HAP-1 (cell line): ENCODE measurements around the gene RPL6.
A peak's percentile ranks its signal among the peaks of the same experiment; 100 is the strongest.

Experiments
- DNase-seq, 2 experiments: peaks; one replicate each; pipeline ENCODE4 v3.0.0-alpha.2; 2016 to 2020; ENCODE audit warnings: low spot score in 2 of 2
- H3K27me3 ChIP-seq: fragments of 250-450 bp; sonication (Bioruptor Pico); 2 replicates; pipeline ENCODE4 v1.5.1; 2020; ENCODE audit warnings: low read depth, mild to moderate bottlenecking, moderate library complexity
- H3K36me3 ChIP-seq: fragments of 250-450 bp; sonication (Bioruptor Pico); replicated peaks from 2 replicates; pipeline ENCODE4 v1.5.1; 2020; ENCODE audit warnings: mild to moderate bottlenecking
- H3K4me1 ChIP-seq: fragments of 250-450 bp; sonication (Bioruptor Pico); 2 replicates; pipeline ENCODE4 v1.5.1; 2020; ENCODE audit warnings: mild to moderate bottlenecking
- H3K4me3 ChIP-seq: fragments of 250-450 bp; sonication (Bioruptor Pico); 2 replicates; pipeline ENCODE4 v1.5.1; 2020; ENCODE audit warnings: mild to moderate bottlenecking, moderate library complexity
- H3K9me3 ChIP-seq: fragments of 250-450 bp; sonication (Bioruptor Pico); 2 replicates; pipeline ENCODE4 v1.5.1; 2020; ENCODE audit warnings: mild to moderate bottlenecking, moderate library complexity
- in situ Hi-C: fragments of 300-500 bp; cut with MboI; formaldehyde crosslinking; loops from 3 replicates; pipeline ENCODE4 v1.14.3; 2020; ENCODE audit warnings: low sequenced_read_pairs, inconsistent platforms, mixed read lengths

RPL6 gene

DNA sequence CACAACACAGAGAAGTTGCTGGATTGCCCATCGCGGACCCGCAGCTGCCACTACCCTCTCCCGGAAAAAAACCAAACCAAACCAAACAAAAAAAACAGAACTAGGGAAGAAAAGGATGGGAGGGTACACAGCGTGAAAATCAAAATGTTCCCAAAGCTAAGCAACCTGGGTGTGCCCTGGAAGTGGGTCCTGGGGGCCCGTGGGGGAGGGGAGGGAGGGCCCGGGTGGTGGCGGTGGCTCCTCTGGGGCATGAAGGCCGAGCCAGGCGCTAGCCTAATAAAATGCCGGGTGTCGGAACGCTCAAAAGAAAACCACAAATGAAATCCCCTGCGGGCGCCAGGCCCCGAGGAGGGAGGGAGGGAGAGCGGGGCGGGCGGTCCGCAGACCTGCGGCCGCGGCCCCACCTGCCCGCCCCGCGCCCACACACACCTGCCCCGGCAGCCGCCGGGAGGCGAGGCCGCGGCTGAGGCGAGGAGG lies 28.0 kb downstream of the RPL6 start:
- in situ Hi-C loops: loop anchor here (5.0 to 25.0 kb wide), 2 partner anchors 174 to 444 kb away; no protein-coding TSS in a partner anchor
- Histone ChIP-seq H3K36me3 (no peaks in the 10 kb centered on the region; the same call in 1 of the 2 replicates), H3K4me3 (peak overlapping the region; percentile 51), H3K27me3 (no peaks in the 10 kb centered on the region), H3K4me1 (peaks cover 14% of the 10 kb centered on the region), H3K9me3 (no peaks in the 10 kb centered on the region)
- DNase-seq: peak; percentile 40 to 75

DNA sequence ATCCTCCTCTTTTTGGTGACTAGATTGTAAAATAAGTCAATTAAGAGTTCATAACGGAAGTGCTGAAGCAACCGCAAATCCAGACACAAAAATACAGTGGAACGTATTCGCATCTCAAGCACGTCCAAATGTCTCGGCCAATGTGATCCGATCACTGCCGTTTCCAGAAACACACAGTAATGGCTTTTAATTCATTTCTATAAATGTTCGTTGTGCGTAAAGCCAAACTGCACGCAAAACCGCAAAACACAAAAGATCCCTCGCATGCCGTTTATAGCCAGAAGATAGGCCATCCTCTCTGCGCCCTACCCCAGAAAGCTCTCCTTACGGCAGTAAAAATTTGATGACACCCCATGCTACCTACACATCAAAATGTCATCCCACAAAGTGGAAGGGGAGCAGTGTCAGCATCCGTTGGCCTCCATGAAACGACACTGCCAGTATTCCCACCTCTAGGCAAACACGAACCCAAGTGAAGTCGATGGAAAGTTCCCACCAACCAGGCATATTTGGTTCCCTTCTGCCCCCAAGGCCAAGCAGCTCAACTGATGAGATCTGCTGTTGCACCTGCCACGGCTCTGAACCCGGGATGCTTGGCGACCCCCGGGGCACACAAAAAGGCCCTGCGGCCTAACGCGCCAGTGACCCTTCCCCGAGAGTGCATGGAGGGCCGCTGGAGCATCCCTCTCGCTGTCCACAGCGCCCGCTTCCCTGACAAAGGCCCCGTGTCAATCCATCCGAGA lies 28.6 kb downstream of the RPL6 start:
- no peaks in the 10 kb centered on the region for H3K27me3 ChIP-seq
- peak overlapping the region; percentile 51 for H3K4me3 ChIP-seq
- H3K4me1 ChIP-seq: peaks cover 14% of the 10 kb centered on the region
- no peaks in the 10 kb centered on the region for H3K9me3 ChIP-seq
- H3K36me3 ChIP-seq: no peaks in the 10 kb centered on the region; the same call in 1 of the 2 replicates
- peak in 1 of 2 experiments; percentile 41 for DNase-seq
- in situ Hi-C loops: loop anchor here (5.0 to 25.0 kb wide), 2 partner anchors 174 to 444 kb away; no protein-coding TSS in a partner anchor

DNA sequence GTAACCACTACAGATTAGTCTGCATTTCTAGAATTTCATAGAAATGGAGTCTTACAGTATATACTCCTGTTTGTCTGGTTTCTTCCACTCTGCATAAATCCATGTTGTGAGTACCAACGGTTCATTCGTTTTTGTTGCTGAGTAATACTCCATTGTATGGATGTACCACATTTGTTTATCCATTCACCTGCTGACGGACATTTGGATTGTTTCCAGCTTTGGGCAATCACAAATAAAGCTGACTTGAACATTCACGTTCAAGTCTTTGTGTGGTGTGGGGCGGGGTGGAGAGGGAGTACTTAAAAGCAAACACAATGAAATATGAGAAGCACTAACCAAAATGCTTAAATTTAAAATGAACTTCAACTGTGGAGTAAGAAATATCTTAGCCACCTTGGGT lies 34.3 kb downstream of the RPL6 start:
- peaks cover 3% of the 10 kb centered on the region; the same call in 1 of the 2 replicates for H3K4me1 ChIP-seq
- no peaks in the 10 kb centered on the region for H3K27me3 ChIP-seq
- in situ Hi-C loops: loop anchor here (25.0 kb wide), 1 partner anchor 438 kb away; no protein-coding TSS in a partner anchor
- DNase-seq: peak in 1 of 2 experiments; percentile 34
- peaks cover 9% of the 10 kb centered on the region; the same call in 1 of the 2 replicates for H3K36me3 ChIP-seq
- peaks cover 6% of the 10 kb centered on the region; the same call in 1 of the 2 replicates for H3K9me3 ChIP-seq
- H3K4me3 ChIP-seq: no peak overlapping the region

DNA sequence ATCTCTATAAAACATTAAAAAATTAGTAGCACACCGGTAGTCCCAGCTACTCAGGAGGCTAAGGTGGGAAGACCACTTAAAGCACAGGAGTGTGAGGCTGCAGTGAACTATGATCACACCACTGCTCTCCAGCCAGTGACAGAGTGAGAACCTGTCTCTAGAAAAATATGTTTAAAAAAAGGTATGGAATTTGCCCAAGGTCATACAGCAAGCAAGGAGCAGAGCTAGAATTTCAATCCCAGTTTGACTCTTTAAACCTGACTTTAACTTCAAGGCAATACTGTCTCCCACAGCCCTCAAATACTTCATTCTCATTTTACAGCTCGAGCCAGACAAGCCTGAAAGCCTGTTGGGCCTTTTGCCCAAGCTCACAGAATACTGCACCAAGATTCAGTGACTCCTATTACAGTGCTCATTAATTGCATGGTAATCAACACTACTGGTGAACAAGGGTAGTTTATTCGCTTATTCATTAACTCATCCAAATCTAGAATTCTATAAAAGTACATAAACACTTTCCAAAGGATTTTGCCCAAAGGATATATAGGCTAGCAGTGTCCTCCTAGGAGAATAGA lies 35.2 kb downstream of the RPL6 start:
- in situ Hi-C loops: no loop called here
- no peak for DNase-seq
- H3K36me3 ChIP-seq: peaks cover 9% of the 10 kb centered on the region; the same call in 1 of the 2 replicates
- H3K27me3 ChIP-seq: no peaks in the 10 kb centered on the region
- peaks cover 6% of the 10 kb centered on the region; the same call in 1 of the 2 replicates for H3K9me3 ChIP-seq
- peaks cover 5% of the 10 kb centered on the region; the same call in 1 of the 2 replicates for H3K4me1 ChIP-seq
- no peak overlapping the region for H3K4me3 ChIP-seq

DNA sequence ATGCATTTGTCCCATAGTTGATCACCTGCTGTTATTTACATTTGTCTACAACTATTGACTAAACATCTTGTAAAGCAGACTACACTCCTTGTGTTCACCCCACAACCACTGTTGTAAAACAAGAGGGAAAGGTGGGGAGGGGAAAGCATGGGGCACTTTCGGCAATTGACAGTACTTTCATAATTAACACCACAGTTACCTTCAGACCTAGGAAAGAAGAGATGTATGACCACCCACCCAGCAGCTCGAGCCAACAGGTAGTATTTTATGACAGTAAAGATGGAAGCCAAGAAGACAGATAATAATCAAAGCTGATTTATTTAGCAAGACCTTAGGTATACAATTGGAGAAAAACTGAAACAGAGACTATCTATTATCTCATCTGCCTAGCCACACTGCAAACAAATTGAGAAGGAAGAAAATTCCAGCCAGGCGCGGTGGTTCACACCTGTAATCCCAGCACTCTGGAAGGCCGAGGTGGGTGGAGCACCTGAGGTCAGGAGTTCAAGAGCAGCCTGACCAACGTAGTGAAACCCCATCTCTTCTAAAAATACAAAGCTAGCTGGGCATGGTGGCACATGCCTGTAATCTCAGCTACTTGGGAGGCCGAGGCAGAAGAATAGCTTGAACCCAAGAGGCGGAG lies 38.4 kb downstream of the RPL6 start:
- no peak for DNase-seq
- peaks cover 22% of the 10 kb centered on the region for H3K4me1 ChIP-seq
- peaks cover 9% of the 10 kb centered on the region; the same call in 1 of the 2 replicates for H3K36me3 ChIP-seq
- no peaks in the 10 kb centered on the region for H3K27me3 ChIP-seq
- in situ Hi-C loops: no loop called here
- no peak overlapping the region for H3K4me3 ChIP-seq
- H3K9me3 ChIP-seq: peaks cover 9% of the 10 kb centered on the region; the same call in 1 of the 2 replicates

DNA sequence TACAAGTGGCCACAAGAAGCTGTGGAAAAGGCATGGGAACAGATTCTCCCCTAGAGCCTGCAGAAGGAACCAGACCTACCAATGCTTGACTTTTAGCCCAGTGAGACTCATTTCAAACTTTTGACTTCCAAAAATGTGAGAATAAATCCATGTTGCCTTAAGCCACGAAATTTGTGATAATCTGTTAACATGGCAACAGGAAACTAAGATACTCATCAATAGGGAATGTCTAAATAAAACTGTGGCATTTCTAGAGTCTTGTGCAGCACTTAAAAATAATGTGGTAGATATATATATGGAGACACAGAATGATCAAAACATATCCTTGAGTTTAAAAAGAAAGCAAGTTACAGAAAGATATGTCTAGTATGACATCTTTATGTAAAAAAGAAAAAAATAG lies 39.2 kb downstream of the RPL6 start:
- Histone ChIP-seq H3K27me3 (no peaks in the 10 kb centered on the region), H3K36me3 (peaks cover 6% of the 10 kb centered on the region; the same call in 1 of the 2 replicates), H3K4me1 (peaks cover 22% of the 10 kb centered on the region), H3K9me3 (peaks cover 7% of the 10 kb centered on the region; the same call in 1 of the 2 replicates), H3K4me3 (no peak overlapping the region)
- in situ Hi-C loops: no loop called here
- DNase-seq: no peak

DNA sequence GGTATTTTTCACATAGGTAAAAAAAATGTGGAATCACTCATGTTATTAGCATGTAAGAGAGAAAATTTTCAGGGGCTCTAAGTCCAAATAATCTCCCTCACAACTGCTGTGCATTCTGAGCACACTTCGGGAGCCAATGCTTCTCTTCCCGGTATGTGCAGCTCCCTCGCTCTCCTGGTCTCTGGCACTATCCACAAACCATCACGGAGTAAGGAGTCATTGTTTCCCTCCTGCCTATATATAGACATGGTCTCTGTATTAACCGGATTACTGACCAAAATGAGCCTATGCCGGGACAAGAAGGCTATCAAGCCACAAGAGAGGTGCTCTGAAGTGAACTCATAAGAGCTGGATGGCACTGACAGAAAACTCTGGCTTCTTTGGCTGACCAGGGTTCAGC lies 40.5 kb downstream of the RPL6 start:
- no peaks in the 10 kb centered on the region for H3K27me3 ChIP-seq
- peak; percentile 24 to 32 for DNase-seq
- H3K9me3 ChIP-seq: peaks cover 3% of the 10 kb centered on the region; the same call in 1 of the 2 replicates
- H3K36me3 ChIP-seq: no peaks in the 10 kb centered on the region; the same call in 1 of the 2 replicates
- H3K4me3 ChIP-seq: no peak overlapping the region
- peaks cover 25% of the 10 kb centered on the region for H3K4me1 ChIP-seq
- in situ Hi-C loops: no loop called here

DNA sequence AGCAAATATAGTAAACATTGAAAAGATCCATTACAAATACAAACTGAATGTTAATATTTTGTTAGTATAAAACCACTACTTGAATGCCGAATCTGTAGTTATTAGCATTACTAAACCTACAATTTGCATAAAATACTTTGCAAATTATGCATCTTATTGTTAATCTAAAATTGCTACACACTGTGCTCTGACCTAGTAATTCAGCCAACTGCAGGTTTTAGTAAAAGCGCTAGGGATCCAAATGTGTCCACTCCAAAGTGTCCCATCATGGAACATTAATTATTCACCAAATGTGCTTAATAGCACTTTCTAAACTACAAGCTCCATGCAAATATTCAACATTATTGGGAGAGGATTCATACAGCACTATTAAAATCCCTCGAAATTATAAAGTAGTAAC lies 41.4 kb downstream of the RPL6 start:
- peaks cover 25% of the 10 kb centered on the region for H3K4me1 ChIP-seq
- DNase-seq: peak in 1 of 2 experiments; percentile 39
- in situ Hi-C loops: no loop called here

DNA sequence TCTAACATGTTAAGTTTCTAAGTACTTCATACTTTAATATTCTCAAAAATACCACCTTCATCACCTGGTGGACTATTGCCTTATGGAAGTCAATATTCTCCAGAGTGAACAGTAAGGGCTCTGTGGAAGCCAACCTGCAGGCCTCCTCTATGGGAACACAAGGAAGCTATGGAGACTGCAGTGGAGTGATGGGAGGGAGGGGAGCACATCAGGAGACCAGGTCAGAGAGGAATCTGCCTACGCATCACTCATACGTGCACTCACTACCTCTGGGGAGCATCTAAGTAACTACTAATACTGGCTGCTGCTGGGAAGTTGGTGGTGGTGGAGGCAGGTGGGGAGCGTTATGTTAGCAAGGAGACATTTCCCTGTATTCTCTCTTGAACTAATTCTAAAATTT lies 47.1 kb downstream of the RPL6 start:
- Histone ChIP-seq H3K4me1 (peaks cover 4% of the 10 kb centered on the region), H3K36me3 (no peaks in the 10 kb centered on the region; the same call in 1 of the 2 replicates), H3K9me3 (peaks cover 3% of the 10 kb centered on the region; the same call in 1 of the 2 replicates), H3K4me3 (no peak overlapping the region), H3K27me3 (no peaks in the 10 kb centered on the region)
- in situ Hi-C loops: no loop called here
- DNase-seq: no peak

More for the DNA sequence above, 41.4 kb downstream of the RPL6 start:
- no peaks in the 10 kb centered on the region; the same call in 1 of the 2 replicates for H3K36me3 ChIP-seq
- no peaks in the 10 kb centered on the region for H3K27me3 ChIP-seq
- peaks cover 3% of the 10 kb centered on the region; the same call in 1 of the 2 replicates for H3K9me3 ChIP-seq
- H3K4me3 ChIP-seq: no peak overlapping the region

DNA sequence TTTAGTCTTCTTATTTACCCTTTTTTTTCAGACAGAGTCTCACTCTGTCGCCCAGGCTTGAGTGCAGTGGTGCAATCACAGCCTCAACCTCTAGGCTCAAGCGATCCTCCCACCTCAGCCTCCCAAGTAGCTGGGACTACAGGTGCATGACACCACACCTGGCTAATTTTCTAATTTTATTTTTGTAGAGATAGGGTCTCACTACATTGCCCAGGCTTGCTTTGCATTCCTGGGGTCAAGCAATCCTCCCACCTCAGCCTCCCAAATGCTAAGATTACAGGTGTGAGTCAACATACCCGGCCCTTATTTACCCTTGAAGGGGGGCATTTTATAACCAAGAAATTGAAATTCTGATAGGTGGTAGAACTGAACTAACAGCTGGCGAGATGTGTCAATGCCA lies 48.1 kb downstream of the RPL6 start:
- no peaks in the 10 kb centered on the region; the same call in 1 of the 2 replicates for H3K36me3 ChIP-seq
- in situ Hi-C loops: no loop called here
- H3K4me1 ChIP-seq: peaks cover 3% of the 10 kb centered on the region
- no peak overlapping the region for H3K4me3 ChIP-seq
- peaks cover 3% of the 10 kb centered on the region; the same call in 1 of the 2 replicates for H3K9me3 ChIP-seq
- H3K27me3 ChIP-seq: no peaks in the 10 kb centered on the region
- no peak for DNase-seq

DNA sequence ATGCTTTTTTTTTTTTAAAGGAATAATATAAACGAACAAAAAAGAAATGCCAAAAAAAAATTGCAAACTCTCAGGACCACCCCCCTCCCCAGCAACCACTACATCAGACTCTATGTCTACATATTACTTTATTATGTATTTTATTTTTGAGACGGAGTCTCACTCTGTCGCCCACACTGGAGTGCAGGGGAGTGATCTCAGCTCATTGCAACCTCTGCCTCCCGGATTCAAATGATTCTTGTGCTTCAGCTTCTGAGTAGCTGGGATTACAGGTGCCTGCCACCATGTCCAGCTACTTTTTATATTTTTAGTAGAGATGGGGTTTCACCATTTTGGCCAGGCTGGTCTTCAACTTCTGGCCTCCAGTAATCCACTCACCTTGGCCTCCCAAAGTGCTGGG lies 50.1 kb downstream of the RPL6 start:
- Histone ChIP-seq H3K4me3 (no peak overlapping the region), H3K9me3 (no peaks in the 10 kb centered on the region), H3K4me1 (no peaks in the 10 kb centered on the region), H3K36me3 (no peaks in the 10 kb centered on the region), H3K27me3 (no peaks in the 10 kb centered on the region)
- DNase-seq: no peak
- in situ Hi-C loops: no loop called here

DNA sequence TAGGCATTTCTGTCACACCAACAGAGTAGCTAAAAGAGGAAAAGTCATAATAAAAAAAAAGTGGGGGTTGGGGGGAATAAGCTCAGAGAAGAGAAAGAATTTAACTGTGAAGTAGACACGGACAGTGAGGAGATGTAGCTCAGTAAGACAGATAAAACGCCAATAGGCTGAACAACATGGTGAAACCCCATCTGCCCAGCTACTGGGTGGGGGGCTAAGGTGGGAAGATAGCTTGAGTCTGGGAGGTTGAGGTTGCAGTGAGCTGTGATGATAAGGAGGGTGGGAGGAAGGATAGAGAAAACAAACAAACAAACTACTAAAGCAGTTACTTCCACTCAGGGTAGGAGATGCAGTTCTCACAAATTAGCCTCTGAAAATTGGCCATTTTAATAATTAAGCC lies 52.2 kb downstream of the RPL6 start:
- no peaks in the 10 kb centered on the region for H3K9me3 ChIP-seq
- no peaks in the 10 kb centered on the region for H3K36me3 ChIP-seq
- no peaks in the 10 kb centered on the region for H3K27me3 ChIP-seq
- DNase-seq: no peak
- H3K4me1 ChIP-seq: no peaks in the 10 kb centered on the region
- in situ Hi-C loops: no loop called here
- no peak overlapping the region for H3K4me3 ChIP-seq
